ENCODE measurements around the gene S100A8. TPM values are rescaled to one million over a fixed set of nuclear protein-coding genes. Genes with fewer than 3 reads are reported as not detected.

Gene S100A8
- total RNA-seq, 2 donors from 2014 or later: 1.5 to 5.6 TPM

- TF ChIP-seq CTCF (IDR thresholded peaks at IDR 0.05): no peak
- Histone ChIP-seq H3K9me3 (no peaks in the 10 kb centered on the region), H3K27ac (no peak overlapping the region), H3K36me3 (no peaks in the 10 kb centered on the region), H3K27me3 (replicated peaks; ENCODE audit: insufficient read depth) (no peaks in the 10 kb centered on the region), H3K4me1 (replicated peaks) (no peaks in the 10 kb centered on the region), H3K4me3 (no peak overlapping the region)
- intact Hi-C loops (cut with DNase I): no loop called here
- no peak for DNase-seq (ENCODE audit: low spot score)
- WGBS: 41% methylated on average over 5 of the region's 5 CpGs
Measured at GRCh38 chr1:153400244-153400643, 9.4 kb upstream of the S100A8 start.

- Histone ChIP-seq H3K27me3 (replicated peaks; ENCODE audit: insufficient read depth) (no peaks in the 10 kb centered on the region), H3K27ac (no peak overlapping the region), H3K4me1 (replicated peaks) (no peaks in the 10 kb centered on the region), H3K36me3 (no peaks in the 10 kb centered on the region), H3K9me3 (no peaks in the 10 kb centered on the region), H3K4me3 (no peak overlapping the region)
- intact Hi-C loops (cut with DNase I): no loop called here
- DNase-seq (ENCODE audit: low spot score): no peak
- 89% methylated on average over 7 of the region's 7 CpGs for WGBS
- no peak for TF ChIP-seq POLR2A (IDR thresholded peaks at IDR 0.05)
- TF ChIP-seq CTCF (IDR thresholded peaks at IDR 0.05): no peak
- TF ChIP-seq POLR2AphosphoS5 (IDR thresholded peaks at IDR 0.05): no peak
Measured at GRCh38 chr1:153399401-153400055, 8.7 kb upstream of the S100A8 start.

- Histone ChIP-seq H3K27me3 (replicated peaks; ENCODE audit: insufficient read depth) (no peaks in the 10 kb centered on the region), H3K27ac (no peak overlapping the region), H3K4me1 (replicated peaks) (no peaks in the 10 kb centered on the region), H3K4me3 (no peak overlapping the region), H3K9me3 (no peaks in the 10 kb centered on the region), H3K36me3 (no peaks in the 10 kb centered on the region)
- no peak for TF ChIP-seq POLR2AphosphoS5 (IDR thresholded peaks at IDR 0.05)
- TF ChIP-seq CTCF (IDR thresholded peaks at IDR 0.05): no peak
- TF ChIP-seq POLR2A (IDR thresholded peaks at IDR 0.05): no peak
- DNase-seq (ENCODE audit: low spot score): no peak
- WGBS: 78% methylated on average over 5 of the region's 6 CpGs
- intact Hi-C loops (cut with DNase I): no loop called here
Measured at GRCh38 chr1:153397924-153398651, 7.2 kb upstream of the S100A8 start.

- 79% methylated on average over 16 of the region's 19 CpGs for WGBS
- H3K9me3 ChIP-seq: no peaks in the 10 kb centered on the region
- no peak overlapping the region for H3K27ac ChIP-seq
- intact Hi-C loops (cut with DNase I): no loop called here
- no peak for TF ChIP-seq POLR2A (IDR thresholded peaks at IDR 0.05)
- TF ChIP-seq POLR2AphosphoS5 (IDR thresholded peaks at IDR 0.05): no peak
- no peak for TF ChIP-seq CTCF (IDR thresholded peaks at IDR 0.05)
- no peak overlapping the region for H3K4me3 ChIP-seq
- DNase-seq (ENCODE audit: low spot score): no peak
- no peaks in the 10 kb centered on the region for H3K27me3 ChIP-seq (replicated peaks; ENCODE audit: insufficient read depth)
- no peaks in the 10 kb centered on the region for H3K36me3 ChIP-seq
- no peaks in the 10 kb centered on the region for H3K4me1 ChIP-seq (replicated peaks)
Measured at GRCh38 chr1:153397051-153397923, 6.4 kb upstream of the S100A8 start.
